Caco-2 (cell line): ENCODE data around the gene ASZ1. TPM values are rescaled to one million over a fixed set of nuclear protein-coding genes. Genes with fewer than 3 reads are reported as not detected.
"Not testable (repeated sequence)": the region's sequence is repeated elsewhere in the genome, so short reads cannot be mapped to it uniquely, and the experiment has no call there.

Source experiments
- BruUV-seq: library from RNA; stranded (reverse); fragments of 400-500 nt; replicated peaks from 2 replicates; lab custom pipeline; 2021; lab: Mats Ljungman, UMichigan
- CTCF ChIA-PET: fragments of 300-600 bp; sonication (Branson Sonifier 250); formaldehyde crosslinking; loops from one replicate; lab custom pipeline; 2022; ENCODE audit warnings: antibody characterized with exemption; lab: Charles Lee
- POLR2A ChIA-PET: fragments of 300-600 bp; sonication (Branson Sonifier 250); formaldehyde crosslinking; loops from one replicate; lab custom pipeline; 2022; ENCODE audit warnings: antibody characterized with exemption; lab: Charles Lee
- DNase-seq, 2 experiments: peaks; one replicate each; pipeline versions ENCODE4 v3.0.0 to v3.0.0-alpha.2; 2020 to 2022
- H3K27me3 ChIP-seq: replicated peaks from 2 replicates; pipeline ENCODE4 v1.6.0; 2011; ENCODE audit warnings: low read length; ENCODE audit not compliant: control insufficient read depth, insufficient read depth
- H3K36me3 ChIP-seq: 2 replicates; pipeline ENCODE4 v1.5.1; 2011; ENCODE audit warnings: low read length; ENCODE audit not compliant: control insufficient read depth, insufficient read depth
- H3K4me1 ChIP-seq: fragments of 250-450 bp; sonication (Bioruptor Pico); 2 replicates; pipeline ENCODE4 v1.5.1; 2020; ENCODE audit warnings: mild to moderate bottlenecking
- H3K4me3 ChIP-seq: 2 replicates; pipeline ENCODE4 v1.5.1; 2011; ENCODE audit warnings: low read depth, mild to moderate bottlenecking, control low read depth, low read length
- H3K9me3 ChIP-seq: fragments of 250-450 bp; sonication (Bioruptor Pico); 2 replicates; pipeline ENCODE4 v1.5.1; 2020; ENCODE audit warnings: mild to moderate bottlenecking, moderate library complexity
- H3K27ac Mint-ChIP-seq: one replicate; pipeline ENCODE4 v1.8.0; 2022; ENCODE audit warnings: mixed read lengths; ENCODE audit not compliant: unreplicated experiment
- H3K27me3 Mint-ChIP-seq: one replicate; pipeline ENCODE4 v1.8.0; 2022; ENCODE audit warnings: mixed read lengths; ENCODE audit not compliant: insufficient read depth, unreplicated experiment
- H3K36me3 Mint-ChIP-seq: one replicate; pipeline ENCODE4 v1.8.0; 2022; ENCODE audit warnings: mild to moderate bottlenecking, mixed read lengths; ENCODE audit not compliant: insufficient read depth, unreplicated experiment
- H3K4me1 Mint-ChIP-seq: one replicate; pipeline ENCODE4 v1.8.0; 2022; ENCODE audit warnings: low read depth, mixed read lengths; ENCODE audit not compliant: unreplicated experiment
- H3K4me3 Mint-ChIP-seq: one replicate; pipeline ENCODE4 v1.8.0; 2022; ENCODE audit warnings: mild to moderate bottlenecking, moderate library complexity, mixed read lengths; ENCODE audit not compliant: unreplicated experiment
- H3K9me3 Mint-ChIP-seq: one replicate; pipeline ENCODE4 v1.8.0; 2022; ENCODE audit warnings: mixed read lengths; ENCODE audit not compliant: unreplicated experiment
- intact Hi-C: fragments of 100-400 bp; cut with micrococcal nuclease; formaldehyde crosslinking; loops from one replicate; pipeline ENCODE4 v1.10.0; 2022; ENCODE audit not compliant: unreplicated experiment
- total RNA-seq: library from RNA; stranded (reverse); gene quantifications from 2 replicates; pipeline ENCODE4 v1.2.3, GENCODE V29; 2022
- TF ChIP-seq, protein P1 (sequence below), 2 experiments: fragments of 200-600 bp in 1 of 2; IDR thresholded peaks; 1 replicate in 1 of 2; 2 replicates in 1 of 2; pipeline versions ENCODE4 v1.5.1 to v1.8.0; 2011 to 2022; ENCODE audit warnings: antibody characterized with exemption in 1 of 2, control low read depth in 1 of 2, inconsistent platforms in 1 of 2, low read depth in 1 of 2, low read length in 1 of 2, mild to moderate bottlenecking in 1 of 2, moderate library complexity in 1 of 2; ENCODE audit not compliant: insufficient read depth in 1 of 2, severe bottlenecking in 1 of 2, unreplicated experiment in 1 of 2

ASZ1 gene
- total RNA-seq, 1 experiment from 2014 or later: not detected

DNA sequence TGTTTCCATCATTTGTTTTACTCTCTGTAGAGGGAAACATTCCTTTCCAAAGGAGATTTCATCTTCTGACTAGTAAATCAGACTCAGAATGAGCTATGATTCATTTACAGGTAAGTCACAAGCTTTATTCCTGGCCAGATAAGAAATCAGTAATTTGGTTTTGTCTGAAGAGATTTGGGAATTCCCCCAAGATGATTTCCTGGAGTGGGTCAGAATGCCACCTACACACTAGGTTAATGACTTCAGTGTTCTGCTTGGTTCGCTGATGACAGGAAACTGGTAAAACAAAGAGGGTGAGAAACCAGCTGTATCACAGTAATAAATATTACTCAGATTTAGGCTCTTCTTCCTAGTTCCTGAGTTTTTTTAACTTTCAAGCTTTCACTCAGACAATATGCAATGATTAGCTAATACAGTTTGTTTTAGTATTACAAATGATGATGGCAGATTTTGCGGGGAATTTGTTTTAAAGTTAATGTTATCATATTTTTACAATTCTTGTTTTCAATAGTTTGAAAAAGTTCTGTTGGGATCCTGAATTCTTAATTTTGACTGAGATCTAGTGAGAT is 8.3 kb upstream of the ASZ1 start:
- H3K4me1 ChIP-seq: no peaks in the 10 kb centered on the region
- DNase-seq: no peak
- H3K27me3 ChIP-seq: no peaks in the 10 kb centered on the region
- TF ChIP-seq, protein P1, sequence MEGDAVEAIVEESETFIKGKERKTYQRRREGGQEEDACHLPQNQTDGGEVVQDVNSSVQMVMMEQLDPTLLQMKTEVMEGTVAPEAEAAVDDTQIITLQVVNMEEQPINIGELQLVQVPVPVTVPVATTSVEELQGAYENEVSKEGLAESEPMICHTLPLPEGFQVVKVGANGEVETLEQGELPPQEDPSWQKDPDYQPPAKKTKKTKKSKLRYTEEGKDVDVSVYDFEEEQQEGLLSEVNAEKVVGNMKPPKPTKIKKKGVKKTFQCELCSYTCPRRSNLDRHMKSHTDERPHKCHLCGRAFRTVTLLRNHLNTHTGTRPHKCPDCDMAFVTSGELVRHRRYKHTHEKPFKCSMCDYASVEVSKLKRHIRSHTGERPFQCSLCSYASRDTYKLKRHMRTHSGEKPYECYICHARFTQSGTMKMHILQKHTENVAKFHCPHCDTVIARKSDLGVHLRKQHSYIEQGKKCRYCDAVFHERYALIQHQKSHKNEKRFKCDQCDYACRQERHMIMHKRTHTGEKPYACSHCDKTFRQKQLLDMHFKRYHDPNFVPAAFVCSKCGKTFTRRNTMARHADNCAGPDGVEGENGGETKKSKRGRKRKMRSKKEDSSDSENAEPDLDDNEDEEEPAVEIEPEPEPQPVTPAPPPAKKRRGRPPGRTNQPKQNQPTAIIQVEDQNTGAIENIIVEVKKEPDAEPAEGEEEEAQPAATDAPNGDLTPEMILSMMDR (IDR thresholded peaks at IDR 0.05; ENCODE audit: insufficient read depth in 1 of 2, low read depth in 1 of 2, low read length in 1 of 2, severe bottlenecking in 1 of 2, unreplicated experiment in 1 of 2): no peak
- H3K4me3 Mint-ChIP-seq: no peak overlapping the region
- peaks cover 2% of the 10 kb centered on the region for H3K9me3 Mint-ChIP-seq
- H3K9me3 ChIP-seq: no peaks in the 10 kb centered on the region
- H3K36me3 Mint-ChIP-seq: no peaks in the 10 kb centered on the region
- H3K4me3 ChIP-seq: no peak overlapping the region
- H3K27me3 Mint-ChIP-seq: no peaks in the 10 kb centered on the region
- H3K4me1 Mint-ChIP-seq: peaks cover 6% of the 10 kb centered on the region
- ChIA-PET POLR2A (no interaction called here), CTCF (interaction anchor here (1.2 kb wide), 1 partner anchor 24 kb away, joined by 3 read pairs; no protein-coding TSS in a partner anchor)
- no peak overlapping the region for H3K27ac Mint-ChIP-seq
- intact Hi-C loops: no loop called here
- no peaks in the 10 kb centered on the region for H3K36me3 ChIP-seq
- no TSS peak for BruUV-seq

DNA sequence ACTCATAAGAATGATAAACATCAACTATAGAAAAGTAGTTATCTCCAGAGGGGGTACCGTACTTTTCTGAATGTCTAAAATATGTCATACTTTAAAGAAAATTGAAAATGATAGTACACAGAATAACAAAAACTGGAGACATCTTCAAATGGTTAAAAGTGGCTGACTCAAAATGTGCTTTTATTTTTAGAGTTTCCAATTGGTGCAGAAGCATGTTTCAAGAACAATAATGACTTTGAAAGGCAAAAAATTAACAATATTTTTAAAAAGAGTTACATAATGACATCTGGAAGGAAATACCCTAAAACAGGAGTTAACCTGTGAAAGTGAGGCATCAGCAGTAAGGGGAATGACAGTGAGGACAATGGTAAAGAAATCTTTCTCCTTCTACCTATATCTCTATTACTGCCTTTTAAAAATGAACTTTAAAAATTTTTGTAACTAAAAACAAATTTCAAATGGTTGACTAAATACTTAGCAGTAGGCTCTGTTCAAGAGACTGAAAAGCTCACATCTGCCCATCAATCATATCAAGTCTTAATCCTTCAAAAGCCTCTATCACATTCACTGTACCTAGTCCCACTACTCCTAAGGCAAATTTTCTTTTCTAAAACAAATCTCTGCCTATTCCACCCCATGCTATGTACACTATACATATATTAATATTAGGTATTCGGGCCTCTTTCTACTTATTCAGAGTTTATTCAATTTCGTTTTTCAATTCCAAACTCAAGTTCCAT is 3.0 kb downstream of the ASZ1 start:
- H3K4me3 ChIP-seq: no peak overlapping the region
- BruUV-seq: no TSS peak
- intact Hi-C loops: no loop called here
- H3K27me3 Mint-ChIP-seq: no peaks in the 10 kb centered on the region
- TF ChIP-seq, protein P1 (IDR thresholded peaks at IDR 0.05; ENCODE audit: insufficient read depth in 1 of 2, low read depth in 1 of 2, low read length in 1 of 2, severe bottlenecking in 1 of 2, unreplicated experiment in 1 of 2): no peak
- no peaks in the 10 kb centered on the region for H3K9me3 Mint-ChIP-seq
- H3K36me3 Mint-ChIP-seq: no peaks in the 10 kb centered on the region
- no peak for DNase-seq
- no peaks in the 10 kb centered on the region for H3K27me3 ChIP-seq
- no peaks in the 10 kb centered on the region for H3K36me3 ChIP-seq
- no peaks in the 10 kb centered on the region for H3K9me3 ChIP-seq
- no peaks in the 10 kb centered on the region for H3K4me1 ChIP-seq
- H3K4me3 Mint-ChIP-seq: no peak overlapping the region
- no peak overlapping the region for H3K27ac Mint-ChIP-seq
- H3K4me1 Mint-ChIP-seq: no peaks in the 10 kb centered on the region
- POLR2A ChIA-PET: no interaction called here
- CTCF ChIA-PET: no interaction called here

DNA sequence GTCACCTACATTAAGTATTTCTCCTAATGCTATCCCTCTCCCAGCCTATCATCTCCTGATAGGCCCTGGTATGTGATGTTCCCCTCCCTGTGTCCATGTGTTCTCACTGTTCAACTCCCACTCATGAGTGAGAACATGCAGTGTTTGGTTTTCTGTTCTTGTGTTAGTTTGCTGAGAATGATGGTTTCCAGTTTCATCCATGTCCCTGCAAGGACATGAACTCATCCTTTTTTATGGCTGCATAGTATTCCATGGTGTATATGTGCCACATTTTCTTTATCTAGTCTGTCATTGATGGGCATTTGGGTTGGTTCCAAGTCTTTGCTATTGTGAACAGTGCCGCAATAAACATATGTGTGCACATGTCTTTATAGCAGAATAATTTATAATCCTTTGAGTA is 12.7 kb downstream of the ASZ1 start:
- H3K27me3 ChIP-seq, POLR2A ChIA-PET, H3K4me3 Mint-ChIP-seq, DNase-seq, H3K4me1 ChIP-seq, H3K36me3 ChIP-seq, H3K4me1 Mint-ChIP-seq, H3K9me3 ChIP-seq, H3K9me3 Mint-ChIP-seq, intact Hi-C loops, CTCF ChIA-PET, H3K4me3 ChIP-seq, BruUV-seq, H3K27me3 Mint-ChIP-seq, H3K27ac Mint-ChIP-seq, H3K36me3 Mint-ChIP-seq: not testable (repeated sequence)
